Type B pancreatic cell (in vitro differentiated cells): ENCODE results near the gene MOB3B. TPM values are rescaled to one million over a fixed set of nuclear protein-coding genes. Genes with fewer than 3 reads are reported as not detected.

Experiments used
- DNase-seq: peaks from one replicate; pipeline ENCODE4 v3.0.0; 2021; ENCODE audit warnings: mixed read lengths; ENCODE audit not compliant: unreplicated experiment; ENCODE audit errors: extremely low spot score
- H3K27ac Mint-ChIP-seq: 2 replicates; pipeline ENCODE4 v1.8.0; 2021; ENCODE audit warnings: mild to moderate bottlenecking, mixed read lengths
- H3K27me3 Mint-ChIP-seq: 2 replicates; pipeline ENCODE4 v1.8.0; 2021; ENCODE audit warnings: mixed read lengths
- H3K36me3 Mint-ChIP-seq: 2 replicates; pipeline ENCODE4 v1.8.0; 2021; ENCODE audit warnings: mixed read lengths
- H3K4me1 Mint-ChIP-seq: one replicate; pipeline ENCODE4 v1.8.0; 2021; ENCODE audit warnings: mixed read lengths; ENCODE audit not compliant: unreplicated experiment
- H3K4me3 Mint-ChIP-seq: 2 replicates; pipeline ENCODE4 v1.8.0; 2021; ENCODE audit warnings: mild to moderate bottlenecking, mixed read lengths
- H3K9me3 Mint-ChIP-seq: 2 replicates; pipeline ENCODE4 v1.8.0; 2021; ENCODE audit warnings: mixed read lengths
- CTCF ChIP-seq: fragments of 200-600 bp; sonication (generic); conservative IDR thresholded peaks from 2 replicates; pipeline ENCODE4 v1.5.0; 2021; ENCODE audit warnings: antibody characterized with exemption, mild to moderate bottlenecking
- total RNA-seq: library from RNA; stranded (reverse); gene quantifications from 2 replicates; pipeline ENCODE4 v1.2.1, GENCODE V29; 2021; ENCODE audit warnings: low replicate concordance

MOB3B gene
- total RNA-seq, 1 donor from 2014 or later: 27.5 TPM

DNA sequence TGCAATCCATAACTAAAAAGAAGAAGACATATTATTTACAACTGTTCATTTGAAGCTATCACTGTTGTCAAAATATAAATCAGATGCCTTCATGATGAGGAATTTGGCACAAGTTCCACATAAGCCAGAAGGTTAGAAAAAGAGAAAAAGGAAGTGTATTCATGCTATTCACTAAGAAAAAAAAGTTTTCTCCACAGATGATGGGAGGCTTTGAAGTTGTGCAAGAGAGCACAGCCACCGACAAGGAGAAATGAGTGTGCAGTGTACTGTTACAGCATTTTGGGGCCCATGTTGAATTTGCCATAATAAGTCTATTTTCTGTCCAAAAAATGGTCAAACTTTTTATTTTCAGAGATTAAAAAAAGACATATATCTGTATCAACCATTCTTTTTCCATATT, 38.5 kb downstream of the MOB3B start:
- peaks cover 29% of the 10 kb centered on the region for H3K4me1 Mint-ChIP-seq
- H3K27ac Mint-ChIP-seq: no peak overlapping the region
- TF ChIP-seq CTCF: no peak
- peaks cover 5% of the 10 kb centered on the region for H3K9me3 Mint-ChIP-seq
- DNase-seq: no peak
- H3K27me3 Mint-ChIP-seq: no peaks in the 10 kb centered on the region
- H3K4me3 Mint-ChIP-seq: no peak overlapping the region
- H3K36me3 Mint-ChIP-seq: peaks cover 24% of the 10 kb centered on the region

GRCh38 chr9:27489087-27489876, 40.3 kb downstream of the MOB3B start:
- TF ChIP-seq CTCF: no peak
- no peak for DNase-seq
- Mint-ChIP-seq H3K27ac (peak overlapping the region; percentile 25), H3K4me1 (peaks cover 30% of the 10 kb centered on the region), H3K36me3 (peaks cover 28% of the 10 kb centered on the region), H3K4me3 (peak overlapping the region; percentile 6), H3K27me3 (no peaks in the 10 kb centered on the region), H3K9me3 (peaks cover 5% of the 10 kb centered on the region)

DNA sequence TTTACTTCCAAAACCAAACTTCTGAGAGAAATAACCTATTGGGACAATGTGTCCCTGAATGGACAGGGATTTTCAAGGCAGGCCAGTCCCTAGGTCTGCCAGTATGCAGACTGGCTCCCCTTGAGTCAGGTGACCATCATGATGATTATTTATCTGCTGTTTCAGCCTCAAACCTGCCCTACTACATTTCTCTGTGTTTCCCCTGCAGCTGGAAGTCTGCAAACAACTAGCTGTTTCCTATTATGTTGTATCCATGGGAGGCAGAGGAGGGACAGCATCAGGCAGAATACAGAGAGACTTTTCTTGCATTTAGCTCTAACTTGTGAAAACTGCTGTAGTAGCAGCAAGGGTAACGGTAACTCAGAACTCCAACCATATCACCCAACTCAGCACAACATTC, 41.7 kb downstream of the MOB3B start:
- Mint-ChIP-seq H3K36me3 (peaks cover 27% of the 10 kb centered on the region), H3K27ac (peak overlapping the region; percentile 79), H3K9me3 (peaks cover 5% of the 10 kb centered on the region), H3K27me3 (no peaks in the 10 kb centered on the region), H3K4me1 (peaks cover 30% of the 10 kb centered on the region), H3K4me3 (peak overlapping the region; percentile 35)
- DNase-seq: no peak
- no peak for TF ChIP-seq CTCF

DNA sequence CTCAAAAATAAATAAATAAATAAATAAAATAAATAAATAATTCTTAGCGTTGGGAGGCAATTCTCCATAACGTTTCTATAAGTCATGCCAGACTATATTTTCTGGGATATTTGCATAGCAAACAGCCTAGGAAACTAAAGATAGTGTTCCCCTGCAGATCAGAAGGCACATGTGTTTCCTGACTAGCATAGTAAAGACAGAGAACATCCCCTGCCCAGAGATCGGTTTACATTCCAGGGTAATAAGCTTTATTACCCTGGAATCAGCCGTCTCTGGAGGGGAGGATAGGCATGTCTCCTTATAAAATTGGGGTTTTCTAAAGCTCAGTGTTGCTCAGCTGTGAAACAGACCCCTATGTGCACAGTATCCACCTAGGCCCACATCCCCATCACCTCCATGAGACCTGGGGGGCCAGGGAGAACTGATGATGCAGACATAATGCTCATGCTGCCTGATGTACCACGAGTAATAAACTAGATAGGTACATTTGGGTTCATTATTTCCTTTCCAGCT, 42.4 kb downstream of the MOB3B start:
- Mint-ChIP-seq H3K36me3 (peaks cover 22% of the 10 kb centered on the region), H3K27ac (no peak overlapping the region), H3K27me3 (no peaks in the 10 kb centered on the region), H3K4me3 (no peak overlapping the region), H3K4me1 (peaks cover 30% of the 10 kb centered on the region), H3K9me3 (peaks cover 5% of the 10 kb centered on the region)
- TF ChIP-seq CTCF: no peak
- no peak for DNase-seq

- Mint-ChIP-seq H3K4me3 (no peak overlapping the region), H3K27me3 (no peaks in the 10 kb centered on the region), H3K4me1 (peaks cover 27% of the 10 kb centered on the region), H3K27ac (no peak overlapping the region), H3K36me3 (peaks cover 24% of the 10 kb centered on the region), H3K9me3 (peaks cover 11% of the 10 kb centered on the region)
- no peak for DNase-seq
- TF ChIP-seq CTCF: no peak
These were observed 44.5 kb downstream of the MOB3B start for GRCh38 chr9:27485158-27485557.
